Transverse colon (tissue), 4 donors: Measurements from ENCODE around the gene CAB39L.

Source experiments
- EP300 ChIP-seq: sonication (generic); formaldehyde crosslinking; IDR thresholded peaks from one replicate; pipeline ENCODE4 v1.6.1; 2017; ENCODE audit warnings: antibody characterized with exemption, low read depth
- POLR2A ChIP-seq: fragments of 450-650 bp; IDR thresholded peaks from one replicate; pipeline ENCODE4 v1.6.1; 2016; ENCODE audit warnings: antibody characterized with exemption, mild to moderate bottlenecking, moderate library complexity
- POLR2AphosphoS5 ChIP-seq, 3 donors: sonication (generic); formaldehyde crosslinking; IDR thresholded peaks; one replicate each; pipeline ENCODE4 v1.6.1; 2016; ENCODE audit warnings: antibody characterized with exemption in 3 of 3
- TF ChIP-seq, protein P1 (sequence below), 5 experiments: fragments of 200-600 bp in 3 of 5; fragments of 450-650 bp in 2 of 5; sonication (generic) in 3 of 5; IDR thresholded peaks; 1 replicate in 2 of 5; 2 replicates in 3 of 5; pipeline ENCODE4 v1.5.1; 2016 to 2017; ENCODE audit warnings: antibody characterized with exemption in 5 of 5, inconsistent platforms in 3 of 5, mild to moderate bottlenecking in 2 of 5, moderate library complexity in 1 of 5

GRCh38 chr13:49370371-49370770 lies 73.5 kb downstream of the CAB39L start:
- TF ChIP-seq, protein P1, sequence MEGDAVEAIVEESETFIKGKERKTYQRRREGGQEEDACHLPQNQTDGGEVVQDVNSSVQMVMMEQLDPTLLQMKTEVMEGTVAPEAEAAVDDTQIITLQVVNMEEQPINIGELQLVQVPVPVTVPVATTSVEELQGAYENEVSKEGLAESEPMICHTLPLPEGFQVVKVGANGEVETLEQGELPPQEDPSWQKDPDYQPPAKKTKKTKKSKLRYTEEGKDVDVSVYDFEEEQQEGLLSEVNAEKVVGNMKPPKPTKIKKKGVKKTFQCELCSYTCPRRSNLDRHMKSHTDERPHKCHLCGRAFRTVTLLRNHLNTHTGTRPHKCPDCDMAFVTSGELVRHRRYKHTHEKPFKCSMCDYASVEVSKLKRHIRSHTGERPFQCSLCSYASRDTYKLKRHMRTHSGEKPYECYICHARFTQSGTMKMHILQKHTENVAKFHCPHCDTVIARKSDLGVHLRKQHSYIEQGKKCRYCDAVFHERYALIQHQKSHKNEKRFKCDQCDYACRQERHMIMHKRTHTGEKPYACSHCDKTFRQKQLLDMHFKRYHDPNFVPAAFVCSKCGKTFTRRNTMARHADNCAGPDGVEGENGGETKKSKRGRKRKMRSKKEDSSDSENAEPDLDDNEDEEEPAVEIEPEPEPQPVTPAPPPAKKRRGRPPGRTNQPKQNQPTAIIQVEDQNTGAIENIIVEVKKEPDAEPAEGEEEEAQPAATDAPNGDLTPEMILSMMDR (IDR thresholded peaks at IDR 0.05) = no peak
- TF ChIP-seq EP300 (no peak), POLR2AphosphoS5 (IDR thresholded peaks at IDR 0.05) (no peak), POLR2A (no peak)
